A549 (cell line): ENCODE measurements around the gene SULF2. TPM values are rescaled to one million over a fixed set of nuclear protein-coding genes. Genes with fewer than 3 reads are reported as not detected.
A peak's percentile ranks its signal among the peaks of the same experiment; 100 is the strongest.

ENCODE experiments used
- ATAC-seq, 2 experiments: fragments of 200-7000 bp in 1 of 2; fragments of >200 bp in 1 of 2; cut with Nextera tagmentation in 1 of 2; cut with Tn5 transposase in 1 of 2; 3 replicates each; pipeline versions ENCODE4 v1.8.0 to v1.9.1; 2018 to 2020; ENCODE audit warnings: mild to moderate bottlenecking in 1 of 2, moderate library complexity in 1 of 2
- CTCF ChIA-PET: fragments of 300-600 bp; sonication (Branson Sonifier 250); formaldehyde crosslinking; extraction: SDS; loops from one replicate; lab custom pipeline; 2021; ENCODE audit warnings: antibody characterized with exemption, inconsistent platforms; lab: Yijun Ruan, JAX
- POLR2A ChIA-PET: fragments of 350-600 bp; formaldehyde crosslinking; extraction: SDS; loops from one replicate; lab custom pipeline; 2021; ENCODE audit warnings: antibody characterized with exemption, inconsistent platforms; lab: Yijun Ruan, JAX
- DNase-seq, 2 experiments: peaks; one replicate each; pipeline versions ENCODE4 v3.0.0 to v3.0.0-alpha.2; 2011 to 2016; ENCODE audit warnings: low read depth in 1 of 2, low spot score in 1 of 2
- FAIRE-seq: peaks from 2 replicates; lab custom pipeline; 2011; peaks lifted over from hg19 to GRCh38; lab: Jason Lieb, UNC
- H3K27ac ChIP-seq, 2 experiments: fragments of >200 bp; sonication (Bioruptor Twin); formaldehyde crosslinking; 3 replicates each; pipeline ENCODE4 v1.5.1; 2016 to 2017
- H3K4me1 ChIP-seq: fragments of >200 bp; sonication (Bioruptor Twin); formaldehyde crosslinking; 3 replicates; pipeline ENCODE4 v1.6.1; 2016
- H3K4me2 ChIP-seq: fragments of >200 bp; sonication (Bioruptor Twin); formaldehyde crosslinking; 3 replicates; pipeline ENCODE4 v1.6.1; 2016
- H3K4me3 ChIP-seq: fragments of >200 bp; sonication (Bioruptor Twin); formaldehyde crosslinking; 3 replicates; pipeline ENCODE4 v1.5.1; 2016
- H3K9me3 ChIP-seq: fragments of >200 bp; sonication (Bioruptor Twin); formaldehyde crosslinking; 3 replicates; pipeline ENCODE4 v1.6.1; 2016
- CBX2 ChIP-seq: fragments of 200-600 bp; sonication (generic); IDR thresholded peaks from 2 replicates; pipeline ENCODE4 v1.6.1; 2016; ENCODE audit warnings: low read depth, mild to moderate bottlenecking, borderline replicate concordance
- CEBPB ChIP-seq, 2 experiments: fragments of >200 bp in 1 of 2; sonication (Bioruptor Twin) in 1 of 2; formaldehyde crosslinking in 1 of 2; IDR thresholded peaks; 2 replicates each; pipeline ENCODE4 v1.6.1; 2012 to 2016
- EP300 ChIP-seq, 2 experiments: fragments of >200 bp; sonication (Bioruptor Twin); formaldehyde crosslinking; IDR thresholded peaks; 2 replicates in 1 of 2; 3 replicates in 1 of 2; pipeline ENCODE4 v1.6.1; 2016 to 2017
- GATA3 ChIP-seq: IDR thresholded peaks from 2 replicates; pipeline ENCODE4 v1.6.1; 2012; ENCODE audit warnings: borderline replicate concordance
- JUNB ChIP-seq: fragments of >200 bp; sonication (Bioruptor Twin); formaldehyde crosslinking; IDR thresholded peaks from 2 replicates; pipeline ENCODE4 v1.6.1; 2016
- NR3C1 ChIP-seq: fragments of >200 bp; sonication (Bioruptor Twin); formaldehyde crosslinking; IDR thresholded peaks from 3 replicates; pipeline ENCODE4 v1.6.1; 2017
- POLR2AphosphoS2 ChIP-seq: conservative IDR thresholded peaks from 2 replicates; pipeline ENCODE4 v1.6.1; 2012; ENCODE audit warnings: low read length, improper control_type of control experiment, inconsistent platforms
- RCOR1 ChIP-seq: fragments of 150-350 bp; IDR thresholded peaks from 2 replicates; pipeline ENCODE4 v1.6.1; 2014; ENCODE audit warnings: antibody characterized with exemption, low read length, low read depth
- SMC3 ChIP-seq: fragments of >200 bp; sonication (Bioruptor Twin); formaldehyde crosslinking; IDR thresholded peaks from 3 replicates; pipeline ENCODE4 v1.6.1; 2018; ENCODE audit warnings: inconsistent platforms
- WGBS: methylation state at CpG from one replicate; pipeline ENCODE4 v1.1.6; 2017; ENCODE audit errors: missing lambda C conversion rate; 5-methylcytosine and 5-hydroxymethylcytosine counted together
- polyA plus RNA-seq, 4 experiments: library from polyadenylated mRNA; depleted of rRNA in 3 of 4; stranded (reverse); fragments of >200 nt; fragmentation: RNase III in 1 of 4; extraction: RNeasy Plus Mini Kit Qiagen cat#74134 plus additional on column Dnase treatment in 1 of 4; gene quantifications; 2 replicates in 3 of 4; 3 replicates in 1 of 4; pipeline ENCODE4 v1.2.3, GENCODE V29; 2011 to 2017
- TF ChIP-seq, protein P1 (sequence below): IDR thresholded peaks from 2 replicates; pipeline ENCODE4 v1.6.1; 2012
- TF ChIP-seq, protein P2 (sequence below): fragments of 250-450 bp; sonication (Bioruptor Pico); IDR thresholded peaks from 2 replicates; pipeline ENCODE4 v1.5.0; 2021; ENCODE audit warnings: mild to moderate bottlenecking, moderate library complexity, borderline replicate concordance
- TF ChIP-seq, protein P3 (sequence below): IDR thresholded peaks from 2 replicates; pipeline ENCODE4 v1.6.1; 2012; ENCODE audit warnings: low read depth, borderline replicate concordance

SULF2 gene
- polyA plus RNA-seq, 2 of the 4 experiments (the other 2 are of a cell fraction): 5.8 to 16.8 TPM

DNA sequence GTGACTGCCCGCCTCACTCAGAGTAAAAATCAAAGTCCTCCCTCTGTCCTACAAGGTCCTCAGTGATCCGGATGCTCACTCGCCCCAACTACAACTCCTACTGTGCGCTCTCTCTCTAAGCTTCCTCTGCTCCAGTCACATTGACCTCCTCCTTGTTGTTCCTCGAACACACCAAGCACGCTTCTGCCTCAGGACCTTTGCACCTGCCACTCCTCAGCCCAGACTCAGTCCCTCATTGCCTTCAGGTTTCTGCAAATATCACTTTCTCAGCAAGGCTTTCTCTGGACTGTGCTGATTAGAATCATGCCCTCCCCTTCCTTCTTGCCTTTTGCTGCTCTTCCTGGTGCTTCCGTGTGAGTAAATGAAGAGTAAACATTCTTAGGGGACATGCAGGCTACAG lies 41.6 kb downstream of the SULF2 start:
- TF ChIP-seq CBX2 (no peak), RCOR1 (no peak), NR3C1 (no peak), SMC3 (no peak), EP300 (IDR thresholded peaks at IDR 0.05) (no peak), JUNB (no peak)
- TF ChIP-seq, all 56 proteins: peak for 0
- Histone ChIP-seq H3K9me3 (no peaks in the 10 kb centered on the region), H3K27ac (no peak overlapping the region), H3K4me1 (peaks cover 2% of the 10 kb centered on the region; the same call in 1 of the 3 replicates), H3K4me2 (no peak overlapping the region), H3K4me3 (no peak overlapping the region)
- 81% methylated on average over 7 of the region's 7 CpGs for WGBS
- ATAC-seq: no peak
- no peak for FAIRE-seq
- no peak for DNase-seq
- ChIA-PET CTCF (interaction anchor here (3.2 kb wide), 1 partner anchor 19 kb away, joined by 14 read pairs; no protein-coding TSS in a partner anchor), POLR2A (no interaction called here)

DNA sequence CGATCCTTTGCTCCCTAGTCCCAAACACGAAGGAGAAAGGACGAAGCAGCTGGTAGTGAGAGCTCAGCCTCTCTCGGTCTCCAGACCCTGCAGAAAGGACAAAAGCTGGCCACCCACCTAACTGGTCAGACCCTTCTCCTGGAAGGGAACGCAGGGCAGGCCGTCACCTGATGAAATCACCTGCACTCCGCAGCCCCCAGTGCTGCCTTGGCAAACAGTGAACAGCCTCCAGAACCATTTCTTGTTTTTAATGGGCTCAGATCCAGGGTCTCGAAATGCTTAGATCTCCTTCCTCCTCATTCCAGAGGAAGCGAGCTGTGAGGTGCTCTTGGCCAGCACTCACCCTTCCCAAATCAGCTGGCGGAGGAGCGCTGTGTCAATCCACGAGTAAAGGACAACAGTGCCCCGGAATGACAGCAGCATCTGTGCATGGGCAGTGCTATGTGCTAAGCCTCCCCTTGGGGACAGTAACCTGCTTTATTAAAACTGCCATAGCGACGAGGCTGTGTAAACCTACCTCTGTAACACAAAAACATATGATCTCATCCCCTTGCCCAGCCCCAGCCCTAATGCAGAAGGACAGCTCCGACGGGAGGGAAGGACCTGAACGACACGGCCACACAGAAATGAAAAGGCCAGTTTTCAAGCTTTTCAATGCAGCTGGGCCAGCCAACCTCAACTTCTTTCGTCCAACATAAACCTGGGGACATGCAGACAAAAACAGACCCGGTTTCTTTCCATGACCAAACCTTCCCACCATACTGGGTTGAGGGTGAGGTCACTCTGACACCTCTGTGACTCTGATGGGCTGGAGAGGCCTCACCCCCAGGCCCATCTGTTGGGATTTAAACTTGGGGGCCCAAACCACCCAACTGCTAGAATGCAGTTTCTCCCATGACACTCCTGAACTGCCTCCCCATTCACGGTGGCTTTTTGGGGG lies 43.3 kb downstream of the SULF2 start:
- H3K9me3 ChIP-seq: no peaks in the 10 kb centered on the region
- no peak for DNase-seq
- 78% methylated on average over 22 of the region's 22 CpGs for WGBS
- no peak overlapping the region for H3K4me3 ChIP-seq
- H3K4me2 ChIP-seq: no peak overlapping the region
- TF ChIP-seq, protein P1, sequence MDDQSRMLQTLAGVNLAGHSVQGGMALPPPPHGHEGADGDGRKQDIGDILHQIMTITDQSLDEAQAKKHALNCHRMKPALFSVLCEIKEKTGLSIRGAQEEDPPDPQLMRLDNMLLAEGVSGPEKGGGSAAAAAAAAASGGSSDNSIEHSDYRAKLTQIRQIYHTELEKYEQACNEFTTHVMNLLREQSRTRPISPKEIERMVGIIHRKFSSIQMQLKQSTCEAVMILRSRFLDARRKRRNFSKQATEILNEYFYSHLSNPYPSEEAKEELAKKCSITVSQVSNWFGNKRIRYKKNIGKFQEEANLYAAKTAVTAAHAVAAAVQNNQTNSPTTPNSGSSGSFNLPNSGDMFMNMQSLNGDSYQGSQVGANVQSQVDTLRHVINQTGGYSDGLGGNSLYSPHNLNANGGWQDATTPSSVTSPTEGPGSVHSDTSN: no peak
- TF ChIP-seq, protein P2, sequence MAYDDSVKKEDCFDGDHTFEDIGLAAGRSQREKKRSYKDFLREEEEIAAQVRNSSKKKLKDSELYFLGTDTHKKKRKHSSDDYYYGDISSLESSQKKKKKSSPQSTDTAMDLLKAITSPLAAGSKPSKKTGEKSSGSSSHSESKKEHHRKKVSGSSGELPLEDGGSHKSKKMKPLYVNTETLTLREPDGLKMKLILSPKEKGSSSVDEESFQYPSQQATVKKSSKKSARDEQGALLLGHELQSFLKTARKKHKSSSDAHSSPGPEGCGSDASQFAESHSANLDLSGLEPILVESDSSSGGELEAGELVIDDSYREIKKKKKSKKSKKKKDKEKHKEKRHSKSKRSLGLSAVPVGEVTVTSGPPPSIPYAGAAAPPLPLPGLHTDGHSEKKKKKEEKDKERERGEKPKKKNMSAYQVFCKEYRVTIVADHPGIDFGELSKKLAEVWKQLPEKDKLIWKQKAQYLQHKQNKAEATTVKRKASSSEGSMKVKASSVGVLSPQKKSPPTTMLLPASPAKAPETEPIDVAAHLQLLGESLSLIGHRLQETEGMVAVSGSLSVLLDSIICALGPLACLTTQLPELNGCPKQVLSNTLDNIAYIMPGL: no peak
- TF ChIP-seq GATA3 (no peak), POLR2AphosphoS2 (no peak), CBX2 (no peak)
- CTCF ChIA-PET: interaction anchor here (0.7 to 1.2 kb wide), 2 partner anchors 9 to 51 kb away, joined by 3 to 4 read pairs; no protein-coding TSS in a partner anchor
- H3K4me1 ChIP-seq: peaks cover 2% of the 10 kb centered on the region; the same call in 1 of the 3 replicates
- H3K27ac ChIP-seq: no peak overlapping the region
- POLR2A ChIA-PET: no interaction called here
- no peak for FAIRE-seq
- no peak for ATAC-seq

DNA sequence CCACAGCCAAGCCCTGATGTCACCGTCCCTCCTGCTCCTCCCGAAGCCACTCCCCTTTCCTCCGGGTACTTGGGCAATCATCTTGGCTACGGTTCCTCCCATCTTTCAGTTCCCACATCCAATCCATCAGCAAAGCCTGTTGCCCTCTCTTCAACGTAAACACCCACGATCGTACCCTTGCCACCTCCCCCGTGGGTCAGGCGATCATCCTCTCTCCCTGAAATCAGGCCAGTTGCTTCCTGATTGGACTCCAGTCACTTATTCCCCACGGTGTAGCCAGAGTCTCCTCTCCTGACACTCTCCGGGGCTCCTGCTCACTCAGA lies 44.5 kb downstream of the SULF2 start:
- peak; percentile 61 to 62 for DNase-seq
- 10% methylated on average over 11 of the region's 11 CpGs for WGBS
- Histone ChIP-seq H3K27ac (peak overlapping the region in 1 of 2 experiments; percentile 15; a peak in 1 of 6 replicates), H3K4me1 (peaks cover 2% of the 10 kb centered on the region; the same call in 1 of the 3 replicates), H3K4me3 (peak overlapping the region; percentile 27; the same call in 1 of the 3 replicates), H3K4me2 (peak overlapping the region; percentile 70), H3K9me3 (no peaks in the 10 kb centered on the region)
- ChIA-PET POLR2A (no interaction called here), CTCF (interaction anchor here (0.6 to 2.2 kb wide), 4 partner anchors 8 to 880 kb away, joined by 3 to 6 read pairs (median 5); no protein-coding TSS in a partner anchor)
- no peak for FAIRE-seq
- TF ChIP-seq, protein P1: no peak
- TF ChIP-seq CEBPB (IDR thresholded peaks at IDR 0.05): 0 out of 4 replicates have a peak, but pooled peaks of 1 of the 2 experiments have one; percentile 5
- TF ChIP-seq, protein P3, sequence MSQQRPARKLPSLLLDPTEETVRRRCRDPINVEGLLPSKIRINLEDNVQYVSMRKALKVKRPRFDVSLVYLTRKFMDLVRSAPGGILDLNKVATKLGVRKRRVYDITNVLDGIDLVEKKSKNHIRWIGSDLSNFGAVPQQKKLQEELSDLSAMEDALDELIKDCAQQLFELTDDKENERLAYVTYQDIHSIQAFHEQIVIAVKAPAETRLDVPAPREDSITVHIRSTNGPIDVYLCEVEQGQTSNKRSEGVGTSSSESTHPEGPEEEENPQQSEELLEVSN: no peak
- peak; percentile 75 to 84; a peak in 5 of 6 replicates for ATAC-seq
